ENCODE measurements around the gene BSN.

The BSN gene

DNA sequence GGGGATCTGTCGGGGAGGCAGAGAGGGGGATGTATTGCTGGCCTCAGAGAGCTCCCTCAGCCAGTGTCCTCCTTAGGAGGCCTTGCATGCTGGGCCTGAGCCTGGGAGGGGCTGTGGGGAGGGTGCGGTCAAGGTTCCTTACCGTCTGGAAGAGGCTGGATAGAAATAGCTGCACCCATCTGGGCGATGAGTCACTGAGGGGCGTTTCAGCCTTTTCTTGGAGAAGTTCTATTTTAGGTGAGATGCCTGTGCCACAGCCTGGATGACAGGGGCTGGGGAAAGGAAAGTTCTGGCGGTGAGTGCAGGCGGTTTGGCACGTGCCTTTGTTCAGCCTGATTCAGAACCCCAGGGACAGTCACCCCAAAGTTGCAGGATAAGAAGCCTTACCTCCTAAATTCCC lies 84.2 kb downstream of the BSN start:
- H3K9ac ChIP-seq (ENCODE audit: low read length), result no peak overlapping the region
- H3K79me2 ChIP-seq (ENCODE audit: low read length), result no peaks in the 10 kb centered on the region
- no peaks in the 10 kb centered on the region for H3K4me1 ChIP-seq (ENCODE audit: low read length)
- H3K4me2 ChIP-seq (ENCODE audit: low read length), result no peak overlapping the region
- H2AFZ ChIP-seq (ENCODE audit: low read depth, low read length), result no peak overlapping the region
- no peak overlapping the region for H3K27ac ChIP-seq (ENCODE audit: low read length)
- H3K9me3 ChIP-seq (ENCODE audit: insufficient read depth, low read length), result no peaks in the 10 kb centered on the region
- TF ChIP-seq, protein P1, sequence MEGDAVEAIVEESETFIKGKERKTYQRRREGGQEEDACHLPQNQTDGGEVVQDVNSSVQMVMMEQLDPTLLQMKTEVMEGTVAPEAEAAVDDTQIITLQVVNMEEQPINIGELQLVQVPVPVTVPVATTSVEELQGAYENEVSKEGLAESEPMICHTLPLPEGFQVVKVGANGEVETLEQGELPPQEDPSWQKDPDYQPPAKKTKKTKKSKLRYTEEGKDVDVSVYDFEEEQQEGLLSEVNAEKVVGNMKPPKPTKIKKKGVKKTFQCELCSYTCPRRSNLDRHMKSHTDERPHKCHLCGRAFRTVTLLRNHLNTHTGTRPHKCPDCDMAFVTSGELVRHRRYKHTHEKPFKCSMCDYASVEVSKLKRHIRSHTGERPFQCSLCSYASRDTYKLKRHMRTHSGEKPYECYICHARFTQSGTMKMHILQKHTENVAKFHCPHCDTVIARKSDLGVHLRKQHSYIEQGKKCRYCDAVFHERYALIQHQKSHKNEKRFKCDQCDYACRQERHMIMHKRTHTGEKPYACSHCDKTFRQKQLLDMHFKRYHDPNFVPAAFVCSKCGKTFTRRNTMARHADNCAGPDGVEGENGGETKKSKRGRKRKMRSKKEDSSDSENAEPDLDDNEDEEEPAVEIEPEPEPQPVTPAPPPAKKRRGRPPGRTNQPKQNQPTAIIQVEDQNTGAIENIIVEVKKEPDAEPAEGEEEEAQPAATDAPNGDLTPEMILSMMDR (IDR thresholded peaks at IDR 0.05; ENCODE audit: low read depth, low read length), result no peak
- TF ChIP-seq EZH2phosphoT487 (IDR thresholded peaks at IDR 0.05; ENCODE audit: low read depth), result no peak
- H3K27me3 ChIP-seq (ENCODE audit: low read depth, low read length), result no peaks in the 10 kb centered on the region
- H3K36me3 ChIP-seq (replicated peaks; ENCODE audit: low read depth, low read length), result no peaks in the 10 kb centered on the region
- H4K20me1 ChIP-seq (ENCODE audit: insufficient read depth, low read length), result no peaks in the 10 kb centered on the region
- no peak overlapping the region for H3K4me3 ChIP-seq (ENCODE audit: low read length)

DNA sequence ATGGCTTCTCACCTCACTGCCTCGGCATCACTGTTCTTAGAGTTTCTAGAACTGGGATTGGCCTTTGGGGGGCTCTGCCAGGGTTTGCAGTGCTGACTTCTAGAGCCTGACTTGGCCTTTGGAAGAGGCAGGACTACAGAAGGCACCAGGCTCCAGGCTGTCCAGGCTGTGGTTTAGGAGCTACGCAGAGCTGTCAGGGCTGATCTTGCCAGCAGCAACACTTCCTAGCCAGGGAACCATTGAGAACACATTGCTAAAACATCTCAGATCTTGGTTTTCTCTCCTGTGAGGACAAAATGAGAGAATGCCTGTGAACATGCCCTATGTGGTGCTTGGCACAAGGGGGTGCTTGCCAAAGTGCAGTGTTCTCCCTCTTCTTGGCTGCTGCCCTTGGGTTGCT lies 85.3 kb downstream of the BSN start:
- no peaks in the 10 kb centered on the region for H3K4me1 ChIP-seq (ENCODE audit: low read length)
- no peaks in the 10 kb centered on the region for H3K79me2 ChIP-seq (ENCODE audit: low read length)
- no peak overlapping the region for H3K9ac ChIP-seq (ENCODE audit: low read length)
- no peak overlapping the region for H3K27ac ChIP-seq (ENCODE audit: low read length)
- no peaks in the 10 kb centered on the region for H4K20me1 ChIP-seq (ENCODE audit: insufficient read depth, low read length)
- no peaks in the 10 kb centered on the region for H3K9me3 ChIP-seq (ENCODE audit: insufficient read depth, low read length)
- no peak overlapping the region for H2AFZ ChIP-seq (ENCODE audit: low read depth, low read length)
- no peak overlapping the region for H3K4me2 ChIP-seq (ENCODE audit: low read length)
- no peak for TF ChIP-seq EZH2phosphoT487 (IDR thresholded peaks at IDR 0.05; ENCODE audit: low read depth)
- TF ChIP-seq, protein P1 (IDR thresholded peaks at IDR 0.05; ENCODE audit: low read depth, low read length), result no peak
- no peak overlapping the region for H3K4me3 ChIP-seq (ENCODE audit: low read length)
- no peaks in the 10 kb centered on the region for H3K36me3 ChIP-seq (replicated peaks; ENCODE audit: low read depth, low read length)
- H3K27me3 ChIP-seq (ENCODE audit: low read depth, low read length), result no peaks in the 10 kb centered on the region

DNA sequence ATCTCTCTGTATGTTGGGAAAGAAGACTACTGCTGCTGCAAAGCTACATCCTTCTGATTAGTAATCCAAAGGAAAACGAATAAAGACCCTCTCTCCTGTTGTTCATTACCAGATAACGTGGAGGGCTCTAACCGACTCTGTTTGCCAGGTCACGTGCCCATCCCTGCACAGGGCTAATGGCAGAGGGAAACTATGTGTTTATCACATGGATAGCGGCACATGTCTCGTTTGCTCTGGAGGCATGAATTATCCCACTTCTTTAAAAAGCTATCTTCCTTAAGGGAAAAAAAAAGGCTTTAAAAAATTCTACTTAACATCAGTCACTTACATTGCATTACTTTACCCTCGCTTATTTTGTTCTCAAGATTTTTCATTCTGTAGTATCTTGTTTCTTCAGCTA lies 87.0 kb downstream of the BSN start:
- Histone ChIP-seq H3K4me2 (ENCODE audit: low read length) (no peak overlapping the region), H3K9ac (ENCODE audit: low read length) (no peak overlapping the region), H2AFZ (ENCODE audit: low read depth, low read length) (no peak overlapping the region), H3K36me3 (replicated peaks; ENCODE audit: low read depth, low read length) (no peaks in the 10 kb centered on the region), H4K20me1 (ENCODE audit: insufficient read depth, low read length) (no peaks in the 10 kb centered on the region), H3K79me2 (ENCODE audit: low read length) (no peaks in the 10 kb centered on the region), H3K4me1 (ENCODE audit: low read length) (no peaks in the 10 kb centered on the region), H3K27ac (ENCODE audit: low read length) (no peak overlapping the region), H3K27me3 (ENCODE audit: low read depth, low read length) (no peaks in the 10 kb centered on the region), H3K4me3 (ENCODE audit: low read length) (no peak overlapping the region), H3K9me3 (ENCODE audit: insufficient read depth, low read length) (no peaks in the 10 kb centered on the region)
- TF ChIP-seq, protein P1 (IDR thresholded peaks at IDR 0.05; ENCODE audit: low read depth, low read length), result no peak
- TF ChIP-seq EZH2phosphoT487 (IDR thresholded peaks at IDR 0.05; ENCODE audit: low read depth), result no peak

DNA sequence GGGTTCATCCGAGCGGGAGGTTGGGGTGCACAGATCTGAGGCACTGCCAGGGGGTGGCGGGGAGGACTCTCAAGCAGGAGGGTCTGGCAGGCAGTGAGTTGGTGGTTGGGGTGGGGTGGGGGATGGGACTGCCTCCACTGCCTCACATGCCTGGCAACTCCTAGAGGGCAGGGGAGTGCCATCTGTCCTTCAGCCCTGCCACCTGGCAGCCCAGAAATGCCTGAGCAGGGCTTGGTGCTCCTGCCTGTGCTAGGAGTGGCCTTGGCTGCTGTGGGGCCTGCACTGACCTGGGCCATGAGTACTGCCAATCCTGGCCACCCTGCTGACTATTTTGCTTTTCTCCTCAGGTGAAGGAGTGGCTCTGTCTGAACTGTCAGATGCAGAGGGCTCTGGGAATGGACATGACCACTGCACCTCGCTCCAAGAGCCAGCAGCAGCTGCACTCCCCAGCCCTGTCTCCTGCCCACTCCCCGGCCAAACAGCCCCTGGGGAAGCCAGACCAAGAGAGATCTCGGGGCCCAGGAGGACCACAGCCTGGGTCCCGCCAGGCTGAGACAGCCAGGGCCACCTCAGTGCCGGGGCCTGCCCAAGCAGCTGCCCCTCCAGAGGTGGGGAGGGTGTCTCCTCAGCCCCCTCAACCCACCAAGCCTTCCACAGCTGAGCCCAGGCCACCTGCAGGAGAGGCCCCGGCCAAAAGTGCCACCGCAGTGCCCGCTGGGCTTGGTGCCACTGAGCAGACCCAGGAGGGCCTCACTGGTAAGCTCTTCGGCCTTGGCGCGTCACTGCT lies 87.8 kb downstream of the BSN start:
- TF ChIP-seq, protein P1 (IDR thresholded peaks at IDR 0.05; ENCODE audit: low read depth, low read length), result no peak
- TF ChIP-seq EZH2phosphoT487 (IDR thresholded peaks at IDR 0.05; ENCODE audit: low read depth), result no peak
- Histone ChIP-seq H3K9ac (ENCODE audit: low read length) (no peak overlapping the region), H3K9me3 (ENCODE audit: insufficient read depth, low read length) (no peaks in the 10 kb centered on the region), H3K79me2 (ENCODE audit: low read length) (no peaks in the 10 kb centered on the region), H3K36me3 (replicated peaks; ENCODE audit: low read depth, low read length) (no peaks in the 10 kb centered on the region), H4K20me1 (ENCODE audit: insufficient read depth, low read length) (no peaks in the 10 kb centered on the region), H3K4me2 (ENCODE audit: low read length) (no peak overlapping the region), H3K4me1 (ENCODE audit: low read length) (no peaks in the 10 kb centered on the region), H2AFZ (ENCODE audit: low read depth, low read length) (no peak overlapping the region), H3K27me3 (ENCODE audit: low read depth, low read length) (no peaks in the 10 kb centered on the region), H3K4me3 (ENCODE audit: low read length) (no peak overlapping the region), H3K27ac (ENCODE audit: low read length) (no peak overlapping the region)

Measured in OCI-LY3 (cell line).